ENCODE measurements around the gene ACTL6A. TPM values are rescaled to one million over a fixed set of nuclear protein-coding genes. Genes with fewer than 3 reads are reported as not detected.

Gene ACTL6A

GRCh38 chr3:179622023-179622422 is 59.3 kb downstream of the ACTL6A start:
- WGBS (ENCODE audit: extremely low coverage, insufficient coverage, low lambda C conversion rate) = no CpG with 5 or more reads among the region's 2 CpGs
- Histone ChIP-seq H3K56ac (ENCODE audit: low read length) (no peak overlapping the region), H3K36me3 (ENCODE audit: control insufficient read depth, insufficient read depth, low read length) (peaks cover 1% of the 10 kb centered on the region), H3K27me3 (ENCODE audit: insufficient read depth, low read length, poor library complexity) (no peaks in the 10 kb centered on the region), H2BK120ac (ENCODE audit: low read depth, low read length) (no peak overlapping the region), H3K79me2 (ENCODE audit: control insufficient read depth, insufficient read depth, low read length) (no peaks in the 10 kb centered on the region), H3K4me2 (ENCODE audit: low read length) (no peak overlapping the region), H3K79me1 (ENCODE audit: low read length) (no peaks in the 10 kb centered on the region), H4K5ac (ENCODE audit: low read length) (no peak overlapping the region), H3K4ac (ENCODE audit: low read depth, low read length) (no peak overlapping the region), H3K18ac (ENCODE audit: low read length) (no peak overlapping the region), H2BK15ac (replicated peaks; ENCODE audit: low read depth) (no peak overlapping the region), H2BK5ac (ENCODE audit: low read length) (no peak overlapping the region), H4K8ac (ENCODE audit: low read depth, low read length) (no peak overlapping the region), H3K27ac (ENCODE audit: low read depth, low read length) (no peak overlapping the region), H3K23ac (ENCODE audit: low read length) (no peak overlapping the region), H3K4me1 (ENCODE audit: control insufficient read depth, low read depth, low read length) (no peaks in the 10 kb centered on the region), H3K9ac (ENCODE audit: low read length) (no peak overlapping the region), H2AK5ac (ENCODE audit: low read length) (no peak overlapping the region), H3K4me3 (ENCODE audit: low read length) (no peak overlapping the region)
- no peak for DNase-seq

- no peak overlapping the region for H3K4me2 ChIP-seq (ENCODE audit: low read length)
- no peaks in the 10 kb centered on the region for H3K79me1 ChIP-seq (ENCODE audit: low read length)
- no peak overlapping the region for H3K56ac ChIP-seq (ENCODE audit: low read length)
- H4K8ac ChIP-seq (ENCODE audit: low read depth, low read length) = no peak overlapping the region
- H3K23ac ChIP-seq (ENCODE audit: low read length) = no peak overlapping the region
- no peak overlapping the region for H2BK15ac ChIP-seq (replicated peaks; ENCODE audit: low read depth)
- no peak overlapping the region for H3K18ac ChIP-seq (ENCODE audit: low read length)
- no CpG with 5 or more reads among the region's 3 CpGs for WGBS (ENCODE audit: extremely low coverage, insufficient coverage, low lambda C conversion rate)
- no peak overlapping the region for H2AK5ac ChIP-seq (ENCODE audit: low read length)
- H4K5ac ChIP-seq (ENCODE audit: low read length) = no peak overlapping the region
- no peaks in the 10 kb centered on the region for H3K79me2 ChIP-seq (ENCODE audit: control insufficient read depth, insufficient read depth, low read length)
- H3K4me1 ChIP-seq (ENCODE audit: control insufficient read depth, low read depth, low read length) = no peaks in the 10 kb centered on the region
- no peak overlapping the region for H3K4me3 ChIP-seq (ENCODE audit: low read length)
- H3K27me3 ChIP-seq (ENCODE audit: insufficient read depth, low read length, poor library complexity) = no peaks in the 10 kb centered on the region
- H2BK120ac ChIP-seq (ENCODE audit: low read depth, low read length) = no peak overlapping the region
- no peak overlapping the region for H2BK5ac ChIP-seq (ENCODE audit: low read length)
- no peak overlapping the region for H3K9ac ChIP-seq (ENCODE audit: low read length)
- H3K27ac ChIP-seq (ENCODE audit: low read depth, low read length) = no peak overlapping the region
- DNase-seq = no peak
- H3K36me3 ChIP-seq (ENCODE audit: control insufficient read depth, insufficient read depth, low read length) = peaks cover 1% of the 10 kb centered on the region
- H3K4ac ChIP-seq (ENCODE audit: low read depth, low read length) = no peak overlapping the region
Observed at GRCh38 chr3:179624451-179624850, 61.7 kb downstream of the ACTL6A start.

DNA sequence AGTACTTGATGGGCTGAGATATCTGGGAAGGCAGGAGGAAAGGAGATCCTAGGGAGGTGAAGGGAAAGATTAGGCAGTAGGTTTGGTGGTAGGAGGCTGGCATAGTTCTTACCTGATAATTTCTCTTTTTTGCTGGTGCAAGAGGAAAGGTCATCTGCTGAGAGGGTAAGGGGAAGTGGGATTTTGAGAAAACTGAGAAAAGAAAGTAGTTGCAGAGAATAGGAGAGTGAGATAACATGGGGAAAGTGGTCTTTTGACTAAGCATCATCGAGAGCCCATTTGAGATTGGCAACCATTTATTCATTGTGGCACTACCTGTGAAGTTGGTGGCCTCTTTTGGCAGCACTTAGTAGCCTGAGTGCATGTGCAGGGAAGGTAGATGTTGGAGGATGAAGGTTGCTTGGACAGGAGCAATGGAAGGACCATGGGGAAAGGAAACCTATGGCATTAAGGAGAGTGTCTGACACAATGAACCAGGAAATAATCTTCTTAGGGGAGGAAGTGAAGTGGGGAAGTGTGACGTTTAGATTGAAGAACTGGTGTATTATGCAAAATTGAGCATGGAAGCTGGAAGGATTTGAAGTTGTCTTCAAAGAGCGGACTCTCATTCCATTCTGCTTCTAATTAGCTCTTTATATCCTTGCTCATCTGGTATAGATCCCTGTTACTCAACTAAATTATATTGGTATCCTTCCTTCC is 68.2 kb downstream of the ACTL6A start:
- WGBS (ENCODE audit: extremely low coverage, insufficient coverage, low lambda C conversion rate) = no CpG with 5 or more reads among the region's 3 CpGs

More for the DNA sequence above, 68.2 kb downstream of the ACTL6A start:
- H4K8ac ChIP-seq (ENCODE audit: low read depth, low read length) = no peak overlapping the region
- no peak overlapping the region for H3K23ac ChIP-seq (ENCODE audit: low read length)
- no peak overlapping the region for H3K4ac ChIP-seq (ENCODE audit: low read depth, low read length)
- H2BK5ac ChIP-seq (ENCODE audit: low read length) = no peak overlapping the region
- H3K27ac ChIP-seq (ENCODE audit: low read depth, low read length) = no peak overlapping the region
- no peak overlapping the region for H3K4me2 ChIP-seq (ENCODE audit: low read length)
- H3K18ac ChIP-seq (ENCODE audit: low read length) = no peak overlapping the region
- H3K27me3 ChIP-seq (ENCODE audit: insufficient read depth, low read length, poor library complexity) = no peaks in the 10 kb centered on the region
- H4K5ac ChIP-seq (ENCODE audit: low read length) = no peak overlapping the region
- H2AK5ac ChIP-seq (ENCODE audit: low read length) = no peak overlapping the region
- H3K79me1 ChIP-seq (ENCODE audit: low read length) = no peaks in the 10 kb centered on the region
- H3K36me3 ChIP-seq (ENCODE audit: control insufficient read depth, insufficient read depth, low read length) = no peaks in the 10 kb centered on the region
- H3K56ac ChIP-seq (ENCODE audit: low read length) = no peak overlapping the region
- H3K79me2 ChIP-seq (ENCODE audit: control insufficient read depth, insufficient read depth, low read length) = no peaks in the 10 kb centered on the region
- no peak overlapping the region for H2BK15ac ChIP-seq (replicated peaks; ENCODE audit: low read depth)
- no peak overlapping the region for H2BK120ac ChIP-seq (ENCODE audit: low read depth, low read length)
- no peak for DNase-seq
- no peaks in the 10 kb centered on the region for H3K4me1 ChIP-seq (ENCODE audit: control insufficient read depth, low read depth, low read length)
- H3K9ac ChIP-seq (ENCODE audit: low read length) = no peak overlapping the region
- no peak overlapping the region for H3K4me3 ChIP-seq (ENCODE audit: low read length)

Small RNAs within 50 kb of the gene (small RNA-seq; reads per million reads assigned to genes)
- not detected for gene AC090425.1 (ENCODE audit: insufficient read depth)
- not detected for gene RF01210 (ENCODE audit: insufficient read depth)
